ENCODE results near the gene NEURL3.

DNA sequence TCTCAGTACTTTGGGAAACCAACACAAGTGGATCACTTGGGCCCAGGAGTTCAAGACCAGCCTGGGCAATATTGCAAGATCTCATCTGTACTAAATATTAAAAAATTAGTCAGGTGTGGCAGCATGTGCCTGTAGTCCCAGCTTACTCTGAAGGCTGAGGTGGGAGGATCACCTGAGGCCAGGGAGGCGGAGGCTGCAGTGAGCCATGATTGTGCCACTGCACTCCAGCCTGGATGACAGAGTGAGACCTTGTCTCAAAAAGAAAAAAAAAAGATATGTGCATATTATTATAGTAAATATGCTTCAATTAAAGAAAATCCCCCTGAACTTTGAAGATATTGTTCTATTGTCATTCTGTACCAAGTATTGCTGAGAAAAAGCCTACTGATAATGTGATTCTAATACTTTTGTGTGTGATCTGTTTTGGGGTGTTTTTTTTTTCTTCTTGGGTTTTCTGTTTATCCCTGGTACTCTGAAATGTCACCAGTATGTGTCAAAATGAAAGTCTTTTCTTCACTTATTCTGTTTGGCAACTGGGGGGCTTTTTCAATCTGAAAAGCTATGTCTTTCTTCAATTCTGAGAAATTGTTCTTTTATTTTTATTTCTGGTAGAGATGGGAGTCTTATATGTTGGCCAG, 13.2 kb downstream of the NEURL3 start:
- no peak for TF ChIP-seq EZH2phosphoT487 (IDR thresholded peaks at IDR 0.05; ENCODE audit: insufficient read depth, low read depth)
- no peak for TF ChIP-seq EZH2 (IDR thresholded peaks at IDR 0.05; ENCODE audit: insufficient read depth, poor library complexity, severe bottlenecking)

All from GM23248 (cell line).